ENCODE results near the gene ZNF318. TPM values are rescaled to one million over a fixed set of nuclear protein-coding genes. Genes with fewer than 3 reads are reported as not detected.
"Not testable (repeated sequence)": the region's sequence is repeated elsewhere in the genome, so short reads cannot be mapped to it uniquely, and the experiment has no call there.

Gene ZNF318, protein sequence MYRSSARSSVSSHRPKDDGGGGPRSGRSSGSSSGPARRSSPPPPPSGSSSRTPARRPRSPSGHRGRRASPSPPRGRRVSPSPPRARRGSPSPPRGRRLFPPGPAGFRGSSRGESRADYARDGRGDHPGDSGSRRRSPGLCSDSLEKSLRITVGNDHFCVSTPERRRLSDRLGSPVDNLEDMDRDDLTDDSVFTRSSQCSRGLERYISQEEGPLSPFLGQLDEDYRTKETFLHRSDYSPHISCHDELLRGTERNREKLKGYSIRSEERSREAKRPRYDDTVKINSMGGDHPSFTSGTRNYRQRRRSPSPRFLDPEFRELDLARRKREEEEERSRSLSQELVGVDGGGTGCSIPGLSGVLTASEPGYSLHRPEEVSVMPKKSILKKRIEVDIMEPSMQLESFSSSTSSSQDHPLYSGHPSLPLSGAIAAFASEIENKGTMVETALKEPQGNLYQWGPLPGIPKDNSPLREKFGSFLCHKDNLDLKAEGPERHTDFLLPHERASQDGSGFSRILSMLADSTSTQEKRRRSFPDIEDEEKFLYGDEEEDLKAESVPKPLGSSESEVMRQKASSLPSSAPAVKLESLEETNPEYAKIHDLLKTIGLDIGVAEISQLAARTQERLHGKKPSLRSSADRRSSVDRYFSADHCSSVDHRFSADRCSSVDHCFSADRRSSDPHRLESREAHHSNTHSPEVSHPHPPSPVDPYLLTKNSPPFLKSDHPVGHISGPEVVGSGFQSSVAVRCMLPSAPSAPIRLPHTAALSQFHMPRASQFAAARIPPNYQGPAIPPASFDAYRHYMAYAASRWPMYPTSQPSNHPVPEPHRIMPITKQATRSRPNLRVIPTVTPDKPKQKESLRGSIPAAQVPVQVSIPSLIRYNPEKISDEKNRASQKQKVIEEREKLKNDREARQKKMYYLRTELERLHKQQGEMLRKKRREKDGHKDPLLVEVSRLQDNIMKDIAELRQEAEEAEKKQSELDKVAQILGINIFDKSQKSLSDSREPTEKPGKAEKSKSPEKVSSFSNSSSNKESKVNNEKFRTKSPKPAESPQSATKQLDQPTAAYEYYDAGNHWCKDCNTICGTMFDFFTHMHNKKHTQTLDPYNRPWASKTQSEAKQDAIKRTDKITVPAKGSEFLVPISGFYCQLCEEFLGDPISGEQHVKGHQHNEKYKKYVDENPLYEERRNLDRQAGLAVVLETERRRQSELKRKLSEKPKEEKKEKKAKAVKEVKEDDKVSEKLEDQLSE (N-terminal part only)
- total RNA-seq (10 to 100 TPM; 11.4 to 26.0 (median 19.9) TPM), polyA plus RNA-seq (10 to 100 TPM in 1 of 2 donors, 1 to 10 TPM in 1; 8.3 to 17.4 TPM)
- long read RNA-seq, donor 1, partial matches to known transcripts, result 8 of 18 reads
- long read RNA-seq, donor 1, other reads (novel, unspliced or antisense), result 10 of 18 reads
- long read RNA-seq, donor 2, full-length matches to known transcripts, result 6 of 70 reads
- long read RNA-seq, donor 2, partial matches to known transcripts, result 64 of 70 reads
- long read RNA-seq, donor 2, other reads (novel, unspliced or antisense), result 0 of 70 reads
- long read RNA-seq, donor 3, partial matches to known transcripts, result 3 of 9 reads
- long read RNA-seq, donor 3, other reads (novel, unspliced or antisense), result 6 of 9 reads

GRCh38 chr6:43369174-43370002 is at the start of gene ZNF318:
Gene ZNF318 (minus strand): TSS chr6:43369647. CDS start chr6:43369365, 282 bp downstream.
- intact Hi-C loops (cut with DNase I), result no loop called here
- 0 to 1% (median 0%) methylated on average over 47 to 104 of the region's 104 CpGs for WGBS, 3 donors
- peak; percentile 95 to 97 (median 96) for DNase-seq
- H3K36me3 ChIP-seq, result no peaks in the 10 kb centered on the region
- peak within 1 kb of the TSS; percentile 71 for H3K4me3 ChIP-seq
- H3K27me3 ChIP-seq, result no peaks in the 10 kb centered on the region
- H3K4me1 ChIP-seq (ENCODE audit: insufficient read depth), result peaks cover 8% of the 10 kb centered on the region
- H3K9me3 ChIP-seq, result no peaks in the 10 kb centered on the region
- H3K27ac ChIP-seq, result peak within 1 kb of the TSS; percentile 62 to 82
- TF ChIP-seq EP300 (IDR thresholded peaks at IDR 0.05) (no peak), POLR2A (IDR thresholded peaks at IDR 0.05) (peak; percentile 22)

DNA sequence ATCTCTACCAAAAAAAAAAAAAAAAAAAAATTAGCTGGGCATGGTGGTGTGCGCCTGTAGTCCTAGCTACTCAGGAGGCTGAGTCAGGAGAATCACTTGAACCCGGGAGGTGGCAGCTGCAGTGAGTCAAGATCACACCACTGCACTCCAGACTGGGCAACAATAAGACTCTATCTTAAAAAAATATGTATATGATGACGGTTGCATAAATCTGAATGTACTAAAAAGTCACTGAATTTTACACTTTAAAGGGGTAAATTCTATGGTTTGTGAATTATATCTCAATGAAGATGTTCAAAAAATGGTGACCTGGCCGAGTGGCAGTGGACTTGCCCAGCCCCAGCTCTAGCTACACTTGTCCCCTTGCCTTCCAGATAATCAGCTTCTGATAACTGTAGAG is 47.5 kb upstream of the ZNF318 start:
- intact Hi-C loops (cut with DNase I), result no loop called here
- 77 to 78% (median 77%) methylated on average over 4 of the region's 4 CpGs for WGBS, 3 donors
- Histone ChIP-seq H3K36me3 (no peaks in the 10 kb centered on the region), H3K4me1 (ENCODE audit: insufficient read depth) (no peaks in the 10 kb centered on the region), H3K27ac (no peak overlapping the region), H3K9me3 (no peaks in the 10 kb centered on the region), H3K27me3 (no peaks in the 10 kb centered on the region), H3K4me3 (no peak overlapping the region)
- no peak for TF ChIP-seq EP300 (IDR thresholded peaks at IDR 0.05)
- no peak for TF ChIP-seq POLR2A (IDR thresholded peaks at IDR 0.05)
- TF ChIP-seq, protein P1, sequence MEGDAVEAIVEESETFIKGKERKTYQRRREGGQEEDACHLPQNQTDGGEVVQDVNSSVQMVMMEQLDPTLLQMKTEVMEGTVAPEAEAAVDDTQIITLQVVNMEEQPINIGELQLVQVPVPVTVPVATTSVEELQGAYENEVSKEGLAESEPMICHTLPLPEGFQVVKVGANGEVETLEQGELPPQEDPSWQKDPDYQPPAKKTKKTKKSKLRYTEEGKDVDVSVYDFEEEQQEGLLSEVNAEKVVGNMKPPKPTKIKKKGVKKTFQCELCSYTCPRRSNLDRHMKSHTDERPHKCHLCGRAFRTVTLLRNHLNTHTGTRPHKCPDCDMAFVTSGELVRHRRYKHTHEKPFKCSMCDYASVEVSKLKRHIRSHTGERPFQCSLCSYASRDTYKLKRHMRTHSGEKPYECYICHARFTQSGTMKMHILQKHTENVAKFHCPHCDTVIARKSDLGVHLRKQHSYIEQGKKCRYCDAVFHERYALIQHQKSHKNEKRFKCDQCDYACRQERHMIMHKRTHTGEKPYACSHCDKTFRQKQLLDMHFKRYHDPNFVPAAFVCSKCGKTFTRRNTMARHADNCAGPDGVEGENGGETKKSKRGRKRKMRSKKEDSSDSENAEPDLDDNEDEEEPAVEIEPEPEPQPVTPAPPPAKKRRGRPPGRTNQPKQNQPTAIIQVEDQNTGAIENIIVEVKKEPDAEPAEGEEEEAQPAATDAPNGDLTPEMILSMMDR (IDR thresholded peaks at IDR 0.05), result no peak
- no peak for DNase-seq

DNA sequence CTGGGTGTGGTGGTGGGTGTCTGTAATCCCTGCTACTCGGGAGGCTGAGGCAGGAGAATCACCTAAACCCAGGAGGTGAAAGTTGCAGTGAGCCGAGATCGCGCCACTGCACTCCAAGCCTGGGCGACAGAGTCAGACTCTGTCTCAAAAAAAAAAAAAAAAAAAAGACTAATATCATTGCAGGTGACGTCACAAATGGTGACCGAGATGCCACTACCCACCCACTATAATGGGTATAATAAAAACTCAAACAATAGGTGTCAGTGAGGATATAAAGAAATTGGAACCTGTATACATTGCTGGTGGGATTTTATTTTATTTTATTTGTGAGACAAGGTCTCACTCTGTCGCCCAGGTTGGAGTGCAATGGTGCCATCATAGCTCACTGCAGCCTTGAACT is 45.8 kb upstream of the ZNF318 start:
- H3K27ac ChIP-seq; DNase-seq; H3K4me3 ChIP-seq; H3K27me3 ChIP-seq; H3K36me3 ChIP-seq; H3K4me1 ChIP-seq (ENCODE audit: insufficient read depth); H3K9me3 ChIP-seq; intact Hi-C loops (cut with DNase I): not testable (repeated sequence)
- WGBS, 3 donors, result 85 to 91% (median 89%) methylated on average over 8 of the region's 8 CpGs

DNA sequence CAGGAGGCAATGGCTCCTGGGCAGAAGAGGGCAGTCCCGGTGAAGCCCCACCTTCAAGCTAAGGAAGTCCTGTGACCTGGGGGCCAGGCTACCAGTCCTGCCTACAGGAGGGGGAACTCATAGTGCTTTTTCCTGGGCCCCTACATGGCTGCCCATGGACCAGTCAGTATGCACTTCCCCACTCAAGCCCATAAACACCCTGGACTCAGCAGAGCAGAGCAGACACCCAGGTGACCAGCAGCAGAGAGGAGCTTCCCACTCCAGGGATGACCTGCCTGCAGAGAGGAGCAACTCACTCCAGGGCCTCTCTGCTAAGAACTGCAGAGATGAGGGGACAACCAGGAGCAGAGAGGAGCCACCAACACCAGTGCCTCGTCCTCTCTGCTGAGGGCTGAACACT is 43.6 kb upstream of the ZNF318 start:
- intact Hi-C loops (cut with DNase I), result no loop called here
- H3K36me3 ChIP-seq, result no peaks in the 10 kb centered on the region
- no peak overlapping the region for H3K27ac ChIP-seq
- no peak for DNase-seq
- TF ChIP-seq, protein P1 (IDR thresholded peaks at IDR 0.05), result no peak
- no peak for TF ChIP-seq EP300 (IDR thresholded peaks at IDR 0.05)
- no peak for TF ChIP-seq POLR2A (IDR thresholded peaks at IDR 0.05)
- H3K27me3 ChIP-seq, result no peaks in the 10 kb centered on the region
- no peak overlapping the region for H3K4me3 ChIP-seq
- no peaks in the 10 kb centered on the region for H3K4me1 ChIP-seq (ENCODE audit: insufficient read depth)
- 97 to 100% (median 97%) methylated on average over 1 to 2 of the region's 2 CpGs for WGBS, 3 donors
- H3K9me3 ChIP-seq, result no peaks in the 10 kb centered on the region

Measured in ovary (tissue), 10 donors.